Cortex of kidney (tissue), 1 donor: ENCODE measurements around the gene FGGY.

Source experiments
- DNase-seq: peaks from one replicate; lab custom pipeline; 2025; lab: John Stamatoyannopoulos, UW

FGGY gene

DNA sequence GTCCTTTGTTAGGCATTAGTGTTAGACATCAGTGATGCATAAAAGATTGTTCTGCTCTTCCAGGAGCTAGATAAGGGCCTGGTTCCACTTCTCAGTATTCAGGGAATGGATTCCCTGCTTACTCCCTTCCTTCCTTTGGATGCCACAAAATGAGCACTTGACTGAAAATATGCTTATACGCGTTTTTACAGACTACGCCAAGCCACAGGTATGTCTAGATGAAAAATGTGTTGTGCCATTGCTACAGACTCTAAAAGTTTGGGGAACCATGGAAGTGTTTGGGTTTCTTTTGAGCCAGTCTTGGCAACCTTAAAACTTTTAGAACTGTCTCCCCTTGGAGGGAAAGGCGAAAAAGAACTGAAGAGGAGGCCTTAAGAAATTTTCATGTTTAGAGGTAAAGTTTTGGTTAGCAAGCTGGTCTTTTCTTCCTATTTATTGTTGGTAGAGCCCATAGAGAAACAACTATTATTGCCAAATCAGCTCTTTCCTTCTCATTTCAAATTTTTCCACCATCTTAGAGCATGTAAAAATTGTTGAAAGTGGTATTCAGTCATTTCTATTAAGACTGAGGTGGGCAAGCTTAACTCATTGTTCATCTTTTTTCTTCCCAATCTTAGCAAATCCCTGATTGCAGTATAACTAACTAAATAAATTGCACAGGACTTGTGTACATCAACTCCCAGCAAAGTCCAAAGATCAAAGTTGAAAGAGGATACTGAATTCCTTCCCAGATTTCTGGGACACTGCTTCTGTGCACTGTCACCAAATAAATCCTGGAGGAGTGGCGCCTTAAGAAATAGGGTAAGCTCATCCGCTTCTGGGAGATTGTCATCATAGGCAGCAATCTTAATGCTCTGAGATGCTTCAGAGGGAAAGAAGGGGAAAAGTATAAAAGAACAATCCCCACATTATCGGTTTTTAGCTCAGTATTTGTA, 18.9 kb downstream of the FGGY start:
- DNase-seq, result no peak

GRCh38 chr1:59316497-59317128, 19.7 kb downstream of the FGGY start:
- no peak for DNase-seq

- no peak for DNase-seq
Observed at GRCh38 chr1:59317343-59317742, 20.4 kb downstream of the FGGY start.

- DNase-seq, result no peak
Observed at GRCh38 chr1:59317780-59318179, 20.9 kb downstream of the FGGY start.

GRCh38 chr1:59318271-59318860, 21.5 kb downstream of the FGGY start:
- DNase-seq, result no peak

GRCh38 chr1:59322394-59322793, 25.5 kb downstream of the FGGY start:
- DNase-seq, result no peak

DNA sequence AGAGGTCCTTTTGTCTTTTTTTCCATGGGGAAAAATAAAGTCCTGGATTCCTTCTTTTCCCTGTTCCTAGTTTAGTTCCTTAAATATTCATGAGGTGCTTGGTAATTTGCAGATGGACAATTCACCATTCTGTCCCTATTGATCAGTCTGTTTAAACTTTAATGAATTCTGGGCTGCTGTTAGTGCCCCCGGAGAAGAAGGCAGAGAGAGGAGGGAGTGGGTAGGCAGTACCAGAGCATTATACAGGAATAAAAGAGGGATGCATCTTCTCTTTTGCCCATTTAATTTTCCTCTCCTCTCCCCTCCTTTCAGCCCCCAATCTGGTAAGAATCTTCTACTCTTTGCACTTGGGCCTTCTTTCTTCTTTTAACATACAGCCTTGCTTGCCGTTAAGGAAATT, 25.9 kb downstream of the FGGY start:
- DNase-seq, result no peak

DNA sequence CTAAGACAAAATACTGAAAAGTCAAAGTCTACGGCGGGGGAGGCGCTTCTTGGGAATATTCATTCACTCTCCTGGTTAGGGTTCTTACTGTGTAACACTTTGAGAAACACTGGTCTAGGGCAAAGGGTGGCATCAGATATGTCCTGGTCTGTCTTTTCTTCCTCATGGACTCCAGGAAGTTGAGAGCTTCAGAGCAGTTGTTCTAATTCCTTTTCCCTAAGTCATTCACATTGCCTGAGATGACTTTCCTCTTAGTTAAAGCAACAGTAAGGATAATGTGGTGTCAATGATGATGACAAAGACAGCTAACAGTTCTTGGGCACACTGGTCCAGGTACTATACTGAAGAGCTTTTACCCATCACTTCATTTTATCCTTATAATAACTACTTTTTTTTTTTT, 27.0 kb downstream of the FGGY start:
- no peak for DNase-seq

DNA sequence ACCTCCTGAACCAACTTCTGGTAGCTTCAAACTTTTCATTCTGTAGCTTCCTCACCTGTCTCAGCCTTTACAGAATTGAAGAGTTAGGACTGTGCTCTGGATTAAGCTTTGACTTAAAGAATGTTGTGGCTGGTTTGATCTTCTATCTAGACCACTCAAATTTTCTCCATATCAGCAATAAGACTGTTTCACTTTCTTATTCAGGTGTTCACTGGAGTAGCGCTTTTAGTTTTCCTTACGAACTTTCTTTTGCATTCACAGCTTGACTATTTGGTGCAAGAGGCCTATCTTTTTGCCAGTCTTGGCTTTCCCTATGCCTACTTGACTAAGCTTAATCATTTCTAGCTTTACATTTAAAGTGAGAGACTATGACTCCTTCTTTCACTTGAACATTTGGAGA, 31.5 kb downstream of the FGGY start:
- no peak for DNase-seq

DNA sequence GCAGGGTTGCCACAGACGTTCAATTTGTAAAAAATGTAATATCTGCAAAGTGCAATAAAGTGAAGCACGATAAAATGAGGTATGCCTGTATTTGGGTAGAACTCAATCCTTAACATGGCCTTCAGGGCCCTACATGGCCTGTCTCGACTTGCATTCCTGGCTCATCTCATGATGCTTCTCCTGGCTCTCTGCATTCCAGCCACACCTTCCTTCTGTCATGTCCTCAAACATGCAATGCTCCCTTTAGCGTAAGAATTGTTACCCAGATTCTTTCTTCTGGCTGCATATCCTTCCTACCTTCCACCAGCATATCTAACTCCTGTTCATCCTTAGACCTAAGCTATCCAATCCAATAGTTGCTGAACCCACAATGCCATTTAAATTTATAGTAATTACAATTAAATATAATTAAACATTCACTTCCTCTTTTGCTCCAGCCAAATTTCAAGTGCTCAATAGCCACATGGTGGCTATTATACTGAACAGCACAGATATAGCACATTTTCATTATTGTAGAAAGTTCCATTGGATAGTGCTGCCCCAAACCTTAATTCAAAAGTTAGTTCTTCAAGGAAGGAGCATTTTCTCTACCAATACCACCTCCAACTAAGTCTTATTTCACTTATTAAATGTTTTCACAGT, 32.6 kb downstream of the FGGY start:
- no peak for DNase-seq

DNA sequence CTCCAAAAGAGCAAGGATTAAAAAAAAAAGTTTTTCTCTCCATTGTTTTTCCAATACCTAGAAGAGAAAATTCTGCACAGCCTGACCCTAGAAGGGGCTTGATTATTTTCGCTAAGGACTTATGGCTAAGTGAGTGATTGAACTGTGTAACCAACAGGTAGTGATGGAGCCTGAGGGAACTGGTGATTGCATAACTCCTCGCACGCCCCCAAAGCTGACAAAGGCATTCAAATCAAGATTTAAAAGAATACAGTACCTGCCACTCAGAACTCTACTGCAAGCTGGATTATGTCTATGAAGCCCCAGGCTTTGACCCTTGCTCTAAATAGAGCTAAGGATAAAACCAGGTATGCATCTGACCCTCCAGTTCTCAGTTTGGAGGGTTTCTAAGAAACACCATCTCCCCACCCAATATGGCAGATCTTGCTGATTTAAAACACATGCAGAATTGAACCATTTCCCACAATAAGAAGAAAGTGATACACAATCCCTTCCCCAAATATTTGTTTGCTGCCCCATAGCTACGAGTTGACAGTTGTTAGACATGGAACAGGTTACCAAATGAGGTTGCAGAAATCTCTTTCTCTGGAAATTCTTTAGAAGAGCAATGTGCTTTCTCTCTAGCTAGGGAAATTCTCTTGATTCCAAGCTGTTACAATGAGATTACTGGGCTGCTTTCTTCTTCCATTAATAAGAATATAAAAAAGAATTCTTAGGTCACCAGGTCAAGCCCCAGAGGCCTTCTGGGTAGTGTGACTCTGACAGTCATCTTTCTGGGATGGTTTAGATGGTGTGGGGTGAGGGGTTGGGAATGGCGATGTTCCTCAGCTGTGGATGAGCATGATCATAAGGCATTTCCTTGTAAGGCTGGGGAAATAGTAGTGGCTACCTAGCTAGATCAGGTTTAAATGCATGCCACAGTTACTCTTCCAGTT, 35.1 kb downstream of the FGGY start:
- DNase-seq, result no peak

GRCh38 chr1:59332983-59333382, 36.1 kb downstream of the FGGY start:
- DNase-seq, result no peak

- no peak for DNase-seq
Observed at GRCh38 chr1:59333626-59334277, 36.9 kb downstream of the FGGY start.

DNA sequence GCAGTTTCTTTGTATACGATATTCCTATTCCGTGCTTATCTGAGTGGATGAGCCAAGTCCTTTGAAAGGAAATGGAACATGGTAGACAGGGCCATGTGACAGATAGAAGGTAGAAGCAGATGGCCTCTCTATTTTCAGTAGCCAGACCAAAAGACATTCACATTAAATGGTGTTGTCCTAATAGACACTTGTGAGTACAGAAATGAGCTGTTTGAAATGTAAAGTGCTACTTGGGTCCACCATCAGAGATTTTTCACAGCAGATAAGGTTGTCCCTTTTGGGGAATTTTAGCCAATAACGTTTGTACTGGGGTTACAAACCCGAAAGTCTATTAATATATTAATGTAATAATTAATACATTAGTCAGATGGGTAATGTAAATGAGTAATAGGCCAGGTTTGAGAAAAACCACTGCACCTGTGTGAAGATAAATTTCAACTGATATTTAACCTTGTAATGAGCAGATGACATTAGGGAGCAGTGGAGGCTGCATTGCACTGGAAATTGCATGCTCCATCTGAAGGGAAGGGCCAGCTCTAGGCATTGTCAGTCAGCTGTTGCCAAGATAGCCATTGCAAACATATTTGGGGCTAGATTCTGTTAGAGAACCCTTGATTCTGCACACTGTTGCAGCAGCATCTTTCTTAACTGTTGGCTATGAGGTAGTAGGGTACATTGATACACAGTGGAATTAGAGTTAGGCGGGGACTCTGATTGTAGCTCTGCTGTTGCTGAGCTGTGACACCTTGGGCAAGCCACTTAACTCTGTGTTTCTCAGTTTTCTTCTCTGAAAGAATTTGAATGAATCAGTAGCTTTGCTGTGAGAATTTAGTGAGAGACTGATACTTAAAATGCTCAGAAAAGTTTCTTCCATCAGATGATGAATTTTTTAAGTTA, 43.8 kb downstream of the FGGY start:
- no peak for DNase-seq

DNA sequence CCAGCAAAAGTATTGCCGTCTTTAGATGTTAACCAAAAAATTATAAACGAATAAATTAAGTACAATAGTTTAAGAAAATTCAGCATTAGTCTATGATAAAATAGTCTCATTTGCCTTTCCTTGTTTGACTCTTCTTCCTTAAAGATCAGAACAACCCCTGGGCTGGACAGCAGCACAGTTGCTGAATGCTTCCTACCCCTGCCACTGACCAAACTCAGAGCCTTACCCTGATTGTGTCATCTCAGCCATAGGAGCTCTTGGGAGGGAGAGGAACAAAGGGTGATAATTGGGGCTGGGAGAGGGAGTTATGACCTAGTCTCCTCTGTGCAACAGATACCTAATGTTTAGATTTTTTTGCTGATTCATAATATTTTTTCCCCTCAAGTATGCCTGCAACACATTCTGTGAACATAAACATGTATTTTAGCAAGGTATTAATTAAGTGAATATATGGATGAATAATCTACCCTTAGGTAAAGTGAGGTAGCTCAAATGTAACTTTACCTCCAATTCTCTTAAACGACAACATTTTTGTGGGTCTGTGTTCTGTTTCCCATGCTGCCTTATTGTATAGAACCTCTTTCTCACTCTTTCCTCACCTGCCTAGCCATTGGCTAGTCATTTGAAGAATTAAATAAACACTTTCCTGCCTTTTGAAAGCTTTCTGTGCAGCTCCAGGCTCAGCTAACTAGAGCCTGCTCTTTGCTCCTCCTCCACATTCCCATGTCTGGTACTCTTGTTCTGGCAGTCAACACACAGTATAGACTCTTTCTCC, 46.1 kb downstream of the FGGY start:
- no peak for DNase-seq

- DNase-seq, result no peak
Observed at GRCh38 chr1:59343576-59343840, 46.6 kb downstream of the FGGY start.

DNA sequence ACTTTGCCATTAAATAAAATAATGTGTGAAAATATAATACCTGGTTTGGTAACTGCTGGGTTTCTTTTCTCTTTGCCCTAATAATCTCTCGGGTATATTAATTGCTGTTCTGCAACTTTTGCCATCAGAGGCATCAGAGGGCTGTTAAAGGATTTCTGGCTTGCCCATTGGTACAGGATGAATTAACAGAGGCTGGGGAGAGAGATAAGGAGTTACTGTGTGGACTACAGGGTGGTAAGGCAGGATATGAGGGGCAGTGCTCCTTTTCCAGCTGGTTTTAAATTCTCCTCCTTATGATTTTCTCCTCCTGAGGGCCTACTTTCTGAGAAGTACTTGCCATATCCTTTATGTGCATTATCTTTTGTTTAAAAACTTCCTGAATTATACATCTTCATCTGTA, 48.3 kb downstream of the FGGY start:
- DNase-seq, result no peak

DNA sequence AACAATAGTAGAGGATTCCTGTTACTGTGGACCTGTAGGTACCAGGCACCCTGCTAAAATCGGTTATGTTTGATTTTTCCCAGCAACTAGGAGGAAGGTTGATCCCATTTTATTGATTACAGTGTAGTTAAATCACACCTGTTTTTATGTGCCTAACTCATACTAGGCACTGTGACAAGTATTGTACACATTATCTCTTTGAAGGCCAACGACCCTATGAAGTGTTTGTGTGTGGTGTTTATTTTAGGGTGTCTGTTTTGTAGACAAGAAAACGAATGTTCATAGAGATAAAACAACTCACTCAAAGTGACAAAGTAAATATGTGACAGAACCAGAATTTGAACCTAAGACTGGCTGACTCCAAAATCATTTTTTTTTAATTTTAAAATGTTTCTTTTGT, 49.5 kb downstream of the FGGY start:
- no peak for DNase-seq

DNA sequence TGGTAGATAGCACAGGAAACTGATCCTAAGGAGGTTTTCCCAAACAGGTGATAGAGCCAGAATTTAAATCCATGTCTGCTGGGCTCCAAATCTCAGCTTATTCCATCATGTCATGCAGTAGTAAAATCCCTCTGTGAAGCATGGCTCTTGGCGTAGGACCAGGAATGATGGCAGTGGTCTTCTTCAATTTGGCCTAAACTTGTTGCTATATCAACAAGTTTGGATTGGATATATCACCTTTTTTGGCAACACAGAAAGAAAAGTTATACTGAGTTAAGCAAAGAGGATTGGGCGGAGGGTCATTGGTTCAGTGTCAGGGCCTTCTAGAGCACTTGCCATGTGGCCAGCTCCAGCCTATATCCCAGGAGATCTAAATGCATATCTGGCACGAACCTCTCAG, 52.2 kb downstream of the FGGY start:
- no peak for DNase-seq
